Fibroblast of pulmonary artery (primary cell): ENCODE data around the gene ZBTB43.
"Not testable (repeated sequence)": the region's sequence is repeated elsewhere in the genome, so short reads cannot be mapped to it uniquely, and the experiment has no call there.

ENCODE experiments used
- DNase-seq: peaks from one replicate; pipeline ENCODE4 v3.0.0-alpha.2; 2010; ENCODE audit warnings: low read depth
- H3K4me3 ChIP-seq: replicated peaks from 2 replicates; pipeline ENCODE4 v1.5.1; 2011; ENCODE audit warnings: low read depth, mild to moderate bottlenecking, control low read depth, low read length, moderate library complexity
- TF ChIP-seq, protein P1 (sequence below): IDR thresholded peaks from 2 replicates; pipeline ENCODE4 v1.5.1; 2011; ENCODE audit warnings: mild to moderate bottlenecking, control low read depth, low read length, inconsistent platforms; ENCODE audit errors: missing control alignments

Gene ZBTB43

DNA sequence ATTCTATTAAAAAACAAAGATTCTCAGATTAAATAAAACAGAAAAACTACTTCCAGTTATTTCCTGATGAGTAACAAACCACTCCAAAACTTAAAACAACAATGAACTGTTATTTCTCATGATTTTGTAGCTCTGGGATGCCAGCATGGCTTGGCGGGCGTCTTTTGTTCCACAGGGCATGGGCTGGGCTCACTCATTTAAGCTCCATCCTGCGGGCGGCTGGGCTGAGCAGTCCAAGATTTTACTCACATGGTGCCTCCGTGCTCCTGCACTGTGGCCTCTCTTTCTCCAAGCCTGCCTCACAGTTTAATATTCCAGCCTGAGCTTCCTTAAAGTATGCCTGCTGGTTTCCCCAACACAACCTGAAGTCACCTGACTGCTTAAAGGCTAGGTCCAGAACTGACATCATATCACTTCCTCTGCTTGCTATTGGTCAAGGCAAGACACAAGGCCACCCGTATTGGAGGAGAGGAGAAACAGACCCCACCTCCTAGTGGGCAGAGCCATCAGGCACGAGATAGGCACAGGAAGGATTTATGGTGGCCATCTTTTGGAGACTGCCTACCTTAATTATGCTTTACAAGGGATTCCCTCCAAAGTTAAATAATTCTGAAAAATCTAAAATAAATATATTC is 41.6 kb upstream of the ZBTB43 start:
- DNase-seq: no peak
- H3K4me3 ChIP-seq: no peak overlapping the region
- TF ChIP-seq, protein P1, sequence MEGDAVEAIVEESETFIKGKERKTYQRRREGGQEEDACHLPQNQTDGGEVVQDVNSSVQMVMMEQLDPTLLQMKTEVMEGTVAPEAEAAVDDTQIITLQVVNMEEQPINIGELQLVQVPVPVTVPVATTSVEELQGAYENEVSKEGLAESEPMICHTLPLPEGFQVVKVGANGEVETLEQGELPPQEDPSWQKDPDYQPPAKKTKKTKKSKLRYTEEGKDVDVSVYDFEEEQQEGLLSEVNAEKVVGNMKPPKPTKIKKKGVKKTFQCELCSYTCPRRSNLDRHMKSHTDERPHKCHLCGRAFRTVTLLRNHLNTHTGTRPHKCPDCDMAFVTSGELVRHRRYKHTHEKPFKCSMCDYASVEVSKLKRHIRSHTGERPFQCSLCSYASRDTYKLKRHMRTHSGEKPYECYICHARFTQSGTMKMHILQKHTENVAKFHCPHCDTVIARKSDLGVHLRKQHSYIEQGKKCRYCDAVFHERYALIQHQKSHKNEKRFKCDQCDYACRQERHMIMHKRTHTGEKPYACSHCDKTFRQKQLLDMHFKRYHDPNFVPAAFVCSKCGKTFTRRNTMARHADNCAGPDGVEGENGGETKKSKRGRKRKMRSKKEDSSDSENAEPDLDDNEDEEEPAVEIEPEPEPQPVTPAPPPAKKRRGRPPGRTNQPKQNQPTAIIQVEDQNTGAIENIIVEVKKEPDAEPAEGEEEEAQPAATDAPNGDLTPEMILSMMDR: no peak

DNA sequence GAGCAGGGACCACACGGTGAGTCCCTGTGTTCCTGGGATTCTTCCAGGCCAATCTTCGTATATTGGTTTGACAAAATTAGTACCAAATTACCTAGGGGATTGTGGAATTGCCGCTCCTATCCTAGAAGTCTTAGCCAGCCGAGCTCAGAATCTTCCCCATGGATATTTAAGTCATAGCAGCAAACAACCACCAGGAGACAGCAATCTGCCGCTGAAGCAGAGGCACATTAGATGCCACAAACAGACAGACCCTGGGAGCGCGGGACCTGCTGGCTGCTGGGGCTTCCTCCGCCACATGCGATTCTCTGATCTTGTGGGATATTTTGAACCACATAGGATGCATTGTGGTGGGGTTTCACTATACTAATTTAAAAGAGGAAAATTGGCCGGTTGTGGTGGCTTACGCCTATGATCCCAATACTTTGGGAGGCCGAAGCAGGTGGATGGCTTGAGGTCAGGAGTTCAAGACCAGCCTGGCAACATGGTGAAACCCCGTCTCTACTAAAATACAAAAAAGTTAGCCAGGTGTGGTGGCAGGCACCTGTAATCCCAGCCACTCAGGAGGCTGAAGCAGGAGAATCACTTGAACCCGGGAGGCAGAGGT is 31.7 kb upstream of the ZBTB43 start:
- peak; percentile 22 for DNase-seq
- no peak overlapping the region for H3K4me3 ChIP-seq
- TF ChIP-seq, protein P1: peak; percentile 60

DNA sequence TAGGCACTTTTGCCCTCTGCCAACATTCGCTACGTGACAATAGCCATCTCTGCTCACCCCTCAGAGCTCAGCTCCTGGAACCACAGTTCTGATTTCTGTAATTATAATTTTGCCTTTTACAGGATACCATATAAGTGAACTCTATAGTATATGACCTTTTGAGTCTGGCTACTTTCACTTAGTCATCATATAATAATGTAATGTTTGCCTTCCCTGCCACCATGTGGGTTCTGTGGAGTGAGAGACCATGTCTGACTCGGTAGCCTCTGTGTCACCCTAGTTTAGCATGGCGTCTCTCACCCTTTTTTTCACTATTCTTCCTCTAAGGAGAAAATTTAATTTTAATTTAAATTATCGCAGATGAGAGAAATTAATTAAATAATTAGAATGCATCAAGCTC is 28.9 kb upstream of the ZBTB43 start:
- no peak overlapping the region for H3K4me3 ChIP-seq
- DNase-seq: no peak
- TF ChIP-seq, protein P1: no peak

DNA sequence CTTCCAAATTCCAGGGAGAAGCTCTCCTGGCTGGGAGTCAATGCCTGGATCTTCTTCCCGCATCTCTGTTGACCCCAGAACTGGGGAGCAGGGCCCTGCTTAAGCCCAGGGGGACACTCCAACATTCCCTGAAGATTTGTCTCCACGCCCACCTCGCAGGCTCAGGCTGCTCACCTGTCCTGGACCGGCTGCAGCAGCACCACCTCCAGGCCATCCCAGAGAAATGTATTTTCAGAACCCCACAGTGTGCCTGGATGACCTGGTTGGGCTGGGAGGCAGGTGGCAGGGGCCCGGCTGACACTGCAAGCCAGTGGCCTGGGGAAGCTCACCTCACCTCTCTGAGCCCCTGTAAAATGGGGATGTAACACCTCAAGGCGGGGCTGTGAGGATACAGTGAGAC is 27.1 kb upstream of the ZBTB43 start:
- TF ChIP-seq, protein P1: no peak
- no peak overlapping the region for H3K4me3 ChIP-seq
- no peak for DNase-seq

DNA sequence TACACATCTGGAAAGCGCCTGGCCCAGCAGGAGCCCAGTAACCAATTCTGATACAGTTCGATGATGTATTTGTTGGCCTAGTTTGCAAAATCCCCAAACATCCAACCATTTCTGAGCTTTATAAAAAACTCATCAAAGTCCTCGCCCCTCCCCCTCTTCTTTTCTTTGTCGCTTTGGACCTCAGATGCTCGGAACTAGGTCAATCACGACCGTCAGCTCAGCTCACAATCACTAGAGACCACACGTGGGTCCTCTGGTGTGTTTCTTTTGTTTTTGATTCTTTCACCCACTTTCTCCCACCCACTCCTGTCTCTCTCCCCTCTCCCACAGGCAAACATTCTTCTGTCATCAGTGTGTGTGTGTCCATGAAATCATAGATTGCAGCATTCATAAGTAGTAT is 26.7 kb upstream of the ZBTB43 start:
- no peak for DNase-seq
- TF ChIP-seq, protein P1: no peak
- no peak overlapping the region for H3K4me3 ChIP-seq

DNA sequence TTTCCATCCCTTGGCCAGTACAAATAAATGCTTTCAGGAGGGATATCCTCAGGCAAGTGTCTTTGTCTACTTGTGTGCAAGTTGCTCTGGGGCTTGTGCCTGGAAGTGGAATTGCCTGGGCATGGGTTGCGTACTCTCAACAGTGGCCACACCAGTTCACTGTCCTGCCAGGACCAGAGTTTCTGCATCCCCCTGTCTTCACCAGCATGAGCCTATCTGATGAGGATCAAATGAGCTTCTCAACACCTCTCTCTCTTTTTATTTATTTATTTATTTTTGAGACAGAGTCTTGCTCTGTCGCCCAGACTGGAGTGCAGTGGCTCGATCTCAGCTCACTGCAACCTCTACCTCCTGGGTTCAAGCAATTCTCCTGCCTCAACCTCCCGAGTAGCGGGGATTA is 26.1 kb upstream of the ZBTB43 start:
- DNase-seq: not testable (repeated sequence)

DNA sequence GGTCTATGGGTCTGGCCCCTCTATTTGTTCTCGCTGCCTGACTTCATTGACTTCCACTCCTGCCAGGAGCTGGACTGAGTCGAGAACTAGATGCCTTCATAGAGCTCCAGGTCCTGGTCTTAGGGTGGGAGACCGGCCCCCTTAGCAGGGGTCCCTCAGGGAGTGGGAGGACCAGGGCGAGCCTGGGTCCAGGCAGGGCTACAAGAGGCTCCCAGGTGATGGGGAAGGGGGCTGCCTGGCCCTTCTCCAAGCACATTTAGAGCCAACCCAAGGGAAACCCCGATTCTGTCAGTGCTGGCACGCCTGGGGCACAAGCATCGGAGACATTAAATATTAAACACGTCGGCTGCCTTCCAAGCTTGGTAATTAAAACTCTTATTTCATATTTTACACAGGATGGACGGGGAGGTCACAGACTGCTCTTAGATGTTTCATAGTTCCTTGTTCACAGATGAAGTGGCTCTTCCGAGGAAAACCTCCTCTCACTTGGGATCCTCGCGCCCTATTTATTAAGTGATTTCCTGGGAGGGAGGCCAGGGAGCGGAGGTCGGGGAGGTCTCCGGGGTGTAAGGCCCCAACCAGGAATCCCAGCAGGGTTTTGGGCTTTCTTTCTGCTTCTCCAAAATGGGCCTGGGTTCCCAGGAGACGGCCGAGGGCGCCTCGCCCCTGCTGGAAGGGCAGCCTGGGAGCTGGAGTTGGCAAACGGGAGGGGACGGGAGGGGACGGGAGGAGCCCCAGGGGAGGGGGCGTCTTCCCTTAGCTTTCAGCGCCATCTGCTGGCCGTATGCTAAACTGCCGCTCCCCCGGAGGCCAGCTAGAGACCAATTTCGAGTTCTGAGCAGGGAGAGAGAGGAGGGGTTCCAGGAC is 23.4 kb upstream of the ZBTB43 start:
- H3K4me3 ChIP-seq: no peak overlapping the region
- peak; percentile 74 for DNase-seq
- TF ChIP-seq, protein P1: peak; percentile 84

More for the DNA sequence above, 26.1 kb upstream of the ZBTB43 start:
- not testable (repeated sequence) for H3K4me3 ChIP-seq
